ENCODE data around the gene ECE2.
A peak's percentile ranks its signal among the peaks of the same experiment; 100 is the strongest.

Gene ECE2

GRCh38 chr3:184314363-184314699 is 38.5 kb downstream of the ECE2 start, which contains the start of gene EIF4G1:
Gene EIF4G1, plus strand, starts transcription at chr3:184314606. Its CDS starts 1,191 bp downstream, at chr3:184315797.
- peak; percentile 98 for DNase-seq (ENCODE audit: low read depth, low spot score)

- peak; percentile 94 for DNase-seq (ENCODE audit: low read depth, low spot score)
Observed at GRCh38 chr3:184314700-184315542, 39.1 kb downstream of the ECE2 start.

GRCh38 chr3:184315543-184315867 is 39.7 kb downstream of the ECE2 start:
- DNase-seq (ENCODE audit: low read depth, low spot score): no peak

GRCh38 chr3:184315871-184316661 is 40.2 kb downstream of the ECE2 start:
- DNase-seq (ENCODE audit: low read depth, low spot score): peak; percentile 28

GRCh38 chr3:184316792-184317191 is 41.0 kb downstream of the ECE2 start:
- DNase-seq (ENCODE audit: low read depth, low spot score): no peak

GRCh38 chr3:184317201-184317600 is 41.4 kb downstream of the ECE2 start:
- DNase-seq (ENCODE audit: low read depth, low spot score): no peak

GRCh38 chr3:184320104-184320445 is 44.3 kb downstream of the ECE2 start:
- DNase-seq (ENCODE audit: low read depth, low spot score): peak; percentile 99

- DNase-seq (ENCODE audit: low read depth, low spot score): no peak
Observed at GRCh38 chr3:184321666-184322065, 45.8 kb downstream of the ECE2 start.

GRCh38 chr3:184322731-184323487 is 47.1 kb downstream of the ECE2 start:
- DNase-seq (ENCODE audit: low read depth, low spot score): no peak

GRCh38 chr3:184323696-184324095 is 47.9 kb downstream of the ECE2 start:
- DNase-seq (ENCODE audit: low read depth, low spot score): no peak

GRCh38 chr3:184325269-184325668 is 49.4 kb downstream of the ECE2 start:
- no peak for DNase-seq (ENCODE audit: low read depth, low spot score)

GRCh38 chr3:184325715-184326369 is 50.0 kb downstream of the ECE2 start:
- no peak for DNase-seq (ENCODE audit: low read depth, low spot score)

- DNase-seq (ENCODE audit: low read depth, low spot score): no peak
Observed at GRCh38 chr3:184327171-184327570, 51.3 kb downstream of the ECE2 start.

GRCh38 chr3:184328516-184328915 is 52.7 kb downstream of the ECE2 start:
- no peak for DNase-seq (ENCODE audit: low read depth, low spot score)

GRCh38 chr3:184332370-184333090 is 56.7 kb downstream of the ECE2 start:
- peak; percentile 89 for DNase-seq (ENCODE audit: low read depth, low spot score)

GRCh38 chr3:184333190-184333589 is 57.4 kb downstream of the ECE2 start:
- no peak for DNase-seq (ENCODE audit: low read depth, low spot score)

GRCh38 chr3:184333700-184334099 is 57.9 kb downstream of the ECE2 start:
- no peak for DNase-seq (ENCODE audit: low read depth, low spot score)

- peak; percentile 69 for DNase-seq (ENCODE audit: low read depth, low spot score)
Observed at GRCh38 chr3:184334470-184335158, 58.8 kb downstream of the ECE2 start.

- no peak for DNase-seq (ENCODE audit: low read depth, low spot score)
Observed at GRCh38 chr3:184335291-184335660, 59.5 kb downstream of the ECE2 start.
